Aorta (tissue), 5 donors: Measurements from ENCODE around the gene HOXD9. TPM values are rescaled to one million over a fixed set of nuclear protein-coding genes. Genes with fewer than 3 reads are reported as not detected.

Experiments used
- ATAC-seq: fragments of 200-7000 bp; cut with Tn5 transposase; one replicate; pipeline ENCODE4 v1.9.1; 2022; ENCODE audit warnings: moderate library complexity; ENCODE audit not compliant: low FRiP score
- DNase-seq, 2 donors: peaks; one replicate each; pipeline ENCODE4 v3.0.0-alpha.2; 2020
- H3K27ac ChIP-seq, 2 donors: one replicate each; pipeline ENCODE4 v1.5.1; 2013; ENCODE audit warnings: low read length in 2 of 2, mild to moderate bottlenecking in 2 of 2, moderate library complexity in 2 of 2, control low read depth in 1 of 2, inconsistent platforms in 1 of 2, low read depth in 1 of 2
- H3K27me3 ChIP-seq, 2 donors: one replicate each; pipeline ENCODE4 v1.6.1; 2013; ENCODE audit warnings: control low read depth in 1 of 2, low read length in 1 of 2, mild to moderate bottlenecking in 1 of 2, moderate library complexity in 1 of 2; ENCODE audit not compliant: insufficient read depth in 2 of 2, control insufficient read depth in 1 of 2
- H3K36me3 ChIP-seq, 2 donors: one replicate each; pipeline ENCODE4 v1.6.1; 2013; ENCODE audit warnings: control low read depth in 1 of 2, low read length in 1 of 2, mild to moderate bottlenecking in 1 of 2; ENCODE audit not compliant: insufficient read depth in 2 of 2, control insufficient read depth in 1 of 2
- H3K4me1 ChIP-seq, 2 donors: one replicate each; pipeline ENCODE4 v1.6.1; 2013; ENCODE audit warnings: low read length in 2 of 2, control low read depth in 1 of 2, mild to moderate bottlenecking in 1 of 2, moderate library complexity in 1 of 2; ENCODE audit not compliant: insufficient read depth in 2 of 2, control insufficient read depth in 1 of 2
- H3K4me3 ChIP-seq, 2 donors: one replicate each; pipeline ENCODE4 v1.5.1; 2013; ENCODE audit warnings: low read length in 2 of 2, control low read depth in 1 of 2, mild to moderate bottlenecking in 1 of 2
- H3K9me3 ChIP-seq: one replicate; pipeline ENCODE4 v1.6.1; 2013; ENCODE audit warnings: mild to moderate bottlenecking, low read length; ENCODE audit not compliant: control insufficient read depth
- WGBS, 2 donors: extraction: QIAGEN DNeasy Blood & Tissue Kit; methylation state at CpG; one replicate each; pipeline ENCODE4 v1.1.7; 2013; 5-methylcytosine and 5-hydroxymethylcytosine counted together
- intact Hi-C, 2 donors: fragments of 100-400 bp; cut with DNase I; formaldehyde crosslinking; loops; one replicate each; pipeline versions ENCODE4 v1.14.2 to v1.15.0; 2022
- polyA plus RNA-seq, 2 donors: library from polyadenylated mRNA; stranded (reverse); fragments of 200-250 nt; gene quantifications; one replicate each; pipeline ENCODE4 v1.2.3, GENCODE V29; 2013
- total RNA-seq, 2 donors: library from RNA; stranded (reverse); fragmentation: NEBNext Ultra II Directional; extraction: Animal tissue kit (Norgen Biotek cat#: 25700); gene quantifications; one replicate each; pipeline ENCODE4 v1.2.1, GENCODE V29; 2021
- donor health status: healthy with polysubstance abuse.
- donor health status: Bipolar disorder and iron deficiency.
- donor health status: DM: no; HTN: no; CAD: no.
- donor health status: DM: no; HTN: no; CAD: no.
- donor health status: DM: yes; HTN: yes; CAD: no.

HOXD9 gene
- total and polyA plus RNA-seq, 4 donors, result 0.08 to 2.3 (median 1.8) TPM; not detected in 1

- Histone ChIP-seq H3K4me3 (peak within 1 kb of the TSS in 1 of 2 donors; percentile 25), H3K27ac (no peak within 1 kb of the TSS), H3K4me1 (no peaks in the 10 kb centered on the region), H3K9me3 (no peaks in the 10 kb centered on the region), H3K27me3 (peaks cover 0 to 7% of the 10 kb centered on the region in 2 donors), H3K36me3 (no peaks in the 10 kb centered on the region)
- ATAC-seq (no peak), DNase-seq (peak; percentile 30 to 83)
- intact Hi-C loops, result no loop called here
- WGBS, 2 donors, result 3% methylated on average over 80 to 85 of the region's 85 CpGs
These were observed 15.7 kb upstream of the HOXD9 start, which contains the start of gene HOXD11 for GRCh38 chr2:176106581-176107539. HOXD11 (plus strand) TSS chr2:176107280; CDS start chr2:176107356, 76 bp downstream.

- no peak for DNase-seq
- H3K27me3 ChIP-seq, result peaks cover 0 to 7% of the 10 kb centered on the region in 2 donors
These were observed 14.8 kb upstream of the HOXD9 start for GRCh38 chr2:176107731-176108181.

GRCh38 chr2:176109192-176109901 is 13.2 kb upstream of the HOXD9 start:
- no peak overlapping the region for H3K27ac ChIP-seq
- WGBS, 2 donors, result 16 to 19% methylated on average over 26 of the region's 26 CpGs
- H3K4me3 ChIP-seq, result no peak overlapping the region
- intact Hi-C loops, result no loop called here
- H3K27me3 ChIP-seq, result peaks cover 0 to 6% of the 10 kb centered on the region in 2 donors
- no peak for DNase-seq
- ATAC-seq, result no peak
- no peaks in the 10 kb centered on the region for H3K4me1 ChIP-seq
- H3K36me3 ChIP-seq, result no peaks in the 10 kb centered on the region
- H3K9me3 ChIP-seq, result no peaks in the 10 kb centered on the region

More at GRCh38 chr2:176107731-176108181, 14.8 kb upstream of the HOXD9 start:
- Histone ChIP-seq H3K27ac (no peak overlapping the region), H3K4me1 (no peaks in the 10 kb centered on the region), H3K36me3 (no peaks in the 10 kb centered on the region), H3K4me3 (no peak overlapping the region), H3K9me3 (no peaks in the 10 kb centered on the region)
- WGBS, 2 donors, result 2 to 3% methylated on average over 56 to 59 of the region's 59 CpGs
- intact Hi-C loops, result no loop called here
- no peak for ATAC-seq

GRCh38 chr2:176109946-176110345 is 12.6 kb upstream of the HOXD9 start:
- Histone ChIP-seq H3K27me3 (peaks cover 0 to 2% of the 10 kb centered on the region in 2 donors), H3K4me3 (no peak overlapping the region), H3K4me1 (no peaks in the 10 kb centered on the region), H3K36me3 (no peaks in the 10 kb centered on the region), H3K27ac (no peak overlapping the region), H3K9me3 (no peaks in the 10 kb centered on the region)
- DNase-seq (no peak), ATAC-seq (no peak)
- WGBS, 2 donors, result 28 to 30% methylated on average over 4 of the region's 4 CpGs
- intact Hi-C loops, result no loop called here

- Histone ChIP-seq H3K4me3 (no peak overlapping the region), H3K27ac (no peak overlapping the region), H3K36me3 (no peaks in the 10 kb centered on the region), H3K4me1 (no peaks in the 10 kb centered on the region), H3K27me3 (peaks cover 0 to 2% of the 10 kb centered on the region in 2 donors), H3K9me3 (no peaks in the 10 kb centered on the region)
- DNase-seq (no peak), ATAC-seq (no peak)
- WGBS, 2 donors, result 22 to 23% methylated on average over 7 of the region's 7 CpGs
- intact Hi-C loops, result no loop called here
These were observed 11.9 kb upstream of the HOXD9 start for GRCh38 chr2:176110415-176111308.

GRCh38 chr2:176111309-176111663 is 11.2 kb upstream of the HOXD9 start:
- intact Hi-C loops, result no loop called here
- Histone ChIP-seq H3K9me3 (no peaks in the 10 kb centered on the region), H3K4me1 (no peaks in the 10 kb centered on the region), H3K27ac (no peak overlapping the region), H3K4me3 (no peak overlapping the region), H3K27me3 (peaks cover 0 to 2% of the 10 kb centered on the region in 2 donors), H3K36me3 (no peaks in the 10 kb centered on the region)
- WGBS, 2 donors, result 7 to 10% methylated on average over 16 of the region's 16 CpGs
- ATAC-seq (no peak), DNase-seq (no peak)

- no peaks in the 10 kb centered on the region for H3K4me1 ChIP-seq
- no peaks in the 10 kb centered on the region for H3K9me3 ChIP-seq
- ATAC-seq (no peak), DNase-seq (no peak)
- peaks cover 0 to 2% of the 10 kb centered on the region in 2 donors for H3K27me3 ChIP-seq
- 10 to 13% methylated on average over 29 of the region's 29 CpGs for WGBS, 2 donors
- no peaks in the 10 kb centered on the region for H3K36me3 ChIP-seq
- no peak overlapping the region for H3K27ac ChIP-seq
- no peak overlapping the region for H3K4me3 ChIP-seq
- intact Hi-C loops, result no loop called here
These were observed 10.6 kb upstream of the HOXD9 start for GRCh38 chr2:176111846-176112374.
